ENCODE results near the gene FTO.

FTO gene

GRCh38 chr16:53974484-53975080 lies 270.6 kb downstream of the FTO start:
- Histone ChIP-seq H3K4me2 (ENCODE audit: low read depth, low read length) (no peak overlapping the region), H3K9me2 (replicated peaks; ENCODE audit: insufficient read depth, low read length) (no peaks in the 10 kb centered on the region)

DNA sequence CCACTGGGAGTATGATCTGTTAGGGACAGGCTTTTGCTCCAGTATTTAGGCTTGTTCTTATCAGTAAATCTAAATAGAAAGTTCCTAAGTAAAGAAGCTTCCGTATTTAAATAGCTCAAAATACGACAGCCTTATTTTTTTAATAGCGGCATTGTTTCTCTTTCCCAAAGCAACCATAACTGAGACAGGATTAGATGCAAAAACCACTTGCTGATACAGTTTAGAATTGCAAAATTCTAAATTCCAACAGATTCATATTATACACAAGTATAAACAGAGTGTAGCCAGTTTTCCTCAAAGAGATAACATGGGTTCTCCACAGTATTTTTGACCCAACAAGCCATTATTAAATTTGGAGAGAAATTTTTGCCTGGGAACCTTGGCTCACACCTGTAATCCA lies 276.7 kb downstream of the FTO start:
- H3K9me3 ChIP-seq (replicated peaks; ENCODE audit: insufficient read depth, low read length) = no peaks in the 10 kb centered on the region
- TF ChIP-seq, protein P1, sequence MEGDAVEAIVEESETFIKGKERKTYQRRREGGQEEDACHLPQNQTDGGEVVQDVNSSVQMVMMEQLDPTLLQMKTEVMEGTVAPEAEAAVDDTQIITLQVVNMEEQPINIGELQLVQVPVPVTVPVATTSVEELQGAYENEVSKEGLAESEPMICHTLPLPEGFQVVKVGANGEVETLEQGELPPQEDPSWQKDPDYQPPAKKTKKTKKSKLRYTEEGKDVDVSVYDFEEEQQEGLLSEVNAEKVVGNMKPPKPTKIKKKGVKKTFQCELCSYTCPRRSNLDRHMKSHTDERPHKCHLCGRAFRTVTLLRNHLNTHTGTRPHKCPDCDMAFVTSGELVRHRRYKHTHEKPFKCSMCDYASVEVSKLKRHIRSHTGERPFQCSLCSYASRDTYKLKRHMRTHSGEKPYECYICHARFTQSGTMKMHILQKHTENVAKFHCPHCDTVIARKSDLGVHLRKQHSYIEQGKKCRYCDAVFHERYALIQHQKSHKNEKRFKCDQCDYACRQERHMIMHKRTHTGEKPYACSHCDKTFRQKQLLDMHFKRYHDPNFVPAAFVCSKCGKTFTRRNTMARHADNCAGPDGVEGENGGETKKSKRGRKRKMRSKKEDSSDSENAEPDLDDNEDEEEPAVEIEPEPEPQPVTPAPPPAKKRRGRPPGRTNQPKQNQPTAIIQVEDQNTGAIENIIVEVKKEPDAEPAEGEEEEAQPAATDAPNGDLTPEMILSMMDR (IDR thresholded peaks at IDR 0.05; ENCODE audit: low read length) = no peak
- TF ChIP-seq EZH2 (optimal IDR thresholded peaks at IDR 0.05; ENCODE audit: low read depth, low read length) (no peak), EZH2phosphoT487 (IDR thresholded peaks at IDR 0.05; ENCODE audit: low read length) (no peak)
- H3K9me2 ChIP-seq (replicated peaks; ENCODE audit: insufficient read depth, low read length) = no peaks in the 10 kb centered on the region

More at GRCh38 chr16:53974484-53975080, 270.6 kb downstream of the FTO start:
- Histone ChIP-seq H3K79me2 (ENCODE audit: low read length) (no peaks in the 10 kb centered on the region), H3K4me1 (ENCODE audit: low read length) (no peaks in the 10 kb centered on the region), H3K9me3 (replicated peaks; ENCODE audit: insufficient read depth, low read length) (no peaks in the 10 kb centered on the region), H3K9ac (ENCODE audit: low read length) (no peak overlapping the region), H3K4me3 (ENCODE audit: low read length) (no peak overlapping the region), H3K36me3 (replicated peaks; ENCODE audit: insufficient read depth, low read length) (no peaks in the 10 kb centered on the region), H2AFZ (ENCODE audit: low read length) (no peak overlapping the region), H3K27ac (ENCODE audit: low read length) (no peak overlapping the region), H4K20me1 (ENCODE audit: insufficient read depth, low read length) (no peaks in the 10 kb centered on the region), H3F3A (ENCODE audit: insufficient read depth, low read length) (no peaks in the 10 kb centered on the region), H3K27me3 (replicated peaks; ENCODE audit: insufficient read depth, low read length) (no peaks in the 10 kb centered on the region)
- TF ChIP-seq EZH2 (optimal IDR thresholded peaks at IDR 0.05; ENCODE audit: low read depth, low read length) (no peak), EZH2phosphoT487 (IDR thresholded peaks at IDR 0.05; ENCODE audit: low read length) (no peak)
- TF ChIP-seq, protein P1 (IDR thresholded peaks at IDR 0.05; ENCODE audit: low read length) = no peak
- no peak for DNase-seq

GRCh38 chr16:53982631-53983042 lies 278.7 kb downstream of the FTO start:
- TF ChIP-seq EZH2phosphoT487 (IDR thresholded peaks at IDR 0.05; ENCODE audit: low read length) = no peak
- TF ChIP-seq, protein P1 (IDR thresholded peaks at IDR 0.05; ENCODE audit: low read length) = no peak
- Histone ChIP-seq H2AFZ (ENCODE audit: low read length) (no peak overlapping the region), H3F3A (ENCODE audit: insufficient read depth, low read length) (no peaks in the 10 kb centered on the region), H3K27ac (ENCODE audit: low read length) (no peak overlapping the region), H4K20me1 (ENCODE audit: insufficient read depth, low read length) (no peaks in the 10 kb centered on the region), H3K9me3 (replicated peaks; ENCODE audit: insufficient read depth, low read length) (no peaks in the 10 kb centered on the region), H3K9ac (ENCODE audit: low read length) (no peak overlapping the region), H3K79me2 (ENCODE audit: low read length) (no peaks in the 10 kb centered on the region), H3K9me2 (replicated peaks; ENCODE audit: insufficient read depth, low read length) (no peaks in the 10 kb centered on the region), H3K36me3 (replicated peaks; ENCODE audit: insufficient read depth, low read length) (no peaks in the 10 kb centered on the region), H3K4me3 (ENCODE audit: low read length) (no peak overlapping the region), H3K27me3 (replicated peaks; ENCODE audit: insufficient read depth, low read length) (no peaks in the 10 kb centered on the region), H3K4me1 (ENCODE audit: low read length) (no peaks in the 10 kb centered on the region), H3K4me2 (ENCODE audit: low read depth, low read length) (no peak overlapping the region)
- no peak for DNase-seq

More for the DNA sequence above, 276.7 kb downstream of the FTO start:
- no peaks in the 10 kb centered on the region for H3K4me1 ChIP-seq (ENCODE audit: low read length)
- H3K79me2 ChIP-seq (ENCODE audit: low read length) = no peaks in the 10 kb centered on the region
- no peak overlapping the region for H3K9ac ChIP-seq (ENCODE audit: low read length)
- H3K4me2 ChIP-seq (ENCODE audit: low read depth, low read length) = no peak overlapping the region
- H3K27ac ChIP-seq (ENCODE audit: low read length) = no peak overlapping the region
- no peaks in the 10 kb centered on the region for H3K27me3 ChIP-seq (replicated peaks; ENCODE audit: insufficient read depth, low read length)
- H4K20me1 ChIP-seq (ENCODE audit: insufficient read depth, low read length) = no peaks in the 10 kb centered on the region
- no peak overlapping the region for H3K4me3 ChIP-seq (ENCODE audit: low read length)
- H3K36me3 ChIP-seq (replicated peaks; ENCODE audit: insufficient read depth, low read length) = no peaks in the 10 kb centered on the region
- DNase-seq = no peak
- H3F3A ChIP-seq (ENCODE audit: insufficient read depth, low read length) = no peaks in the 10 kb centered on the region
- H2AFZ ChIP-seq (ENCODE audit: low read length) = no peak overlapping the region
